ENCODE data around the gene ARR3. TPM values are rescaled to one million over a fixed set of nuclear protein-coding genes. Genes with fewer than 3 reads are reported as not detected.

ARR3 gene
- total and polyA plus RNA-seq, 2 donors (not counting 3 experiments of a cell fraction or from before 2014, with no cell fraction given): not detected

- H3K27ac ChIP-seq (ENCODE audit: insufficient read depth, low read depth, low read length): no peak overlapping the region
- TF ChIP-seq MAX (IDR thresholded peaks at IDR 0.05; ENCODE audit: insufficient read depth, insufficient read length): no peak
- TF ChIP-seq GATA2 (IDR thresholded peaks at IDR 0.05; ENCODE audit: insufficient read depth, insufficient read length, low read depth, low read length): no peak
- no peak for TF ChIP-seq POLR2A (IDR thresholded peaks at IDR 0.05; ENCODE audit: low read depth, low read length)
- H3K9me3 ChIP-seq (replicated peaks; ENCODE audit: control insufficient read depth, insufficient read depth, low read length): no peaks in the 10 kb centered on the region
- H4K20me1 ChIP-seq (replicated peaks; ENCODE audit: control insufficient read depth, extremely low read depth, insufficient read depth, low read length): no peaks in the 10 kb centered on the region
- no peak overlapping the region for H3K4me3 ChIP-seq (replicated peaks in 1 of 3; ENCODE audit: insufficient read depth in 1 of 3, low read depth in 1 of 3, low read length in 3 of 3)
- ChIA-PET POLR2A (no interaction called here), CTCF (interaction anchor here (1.6 kb wide), 1 partner anchor 160 kb away, joined by 5 read pairs; the partner anchor contains the start of gene IGBP1)
- intact Hi-C loops (cut with micrococcal nuclease): loop anchor here (10.0 kb wide), 1 partner anchor 101 kb away; no protein-coding TSS in a partner anchor
- H3K27me3 ChIP-seq (ENCODE audit: control insufficient read depth in 2 of 2, insufficient read depth in 2 of 2, low read length in 2 of 2): no peaks in the 10 kb centered on the region
- dilution Hi-C loops (cut with MboI; ENCODE audit: extremely low pct_ligation_motif_present, low sequenced_read_pairs): no loop called here
- H3K9ac ChIP-seq (replicated peaks; ENCODE audit: extremely low read depth, insufficient read depth, low read length): no peak overlapping the region
- no peaks in the 10 kb centered on the region for H3K36me3 ChIP-seq (ENCODE audit: control insufficient read depth in 2 of 2, extremely low read depth in 1 of 2, insufficient read depth in 2 of 2, low read length in 2 of 2)
- H3K9me1 ChIP-seq (replicated peaks; ENCODE audit: control insufficient read depth, extremely low read depth, insufficient read depth, low read length): no peaks in the 10 kb centered on the region
- BruUV-seq (replicated peaks): no TSS peak
- H2AFZ ChIP-seq (ENCODE audit: low read depth, low read length): no peak overlapping the region
- no peak overlapping the region for H3K4me2 ChIP-seq (ENCODE audit: insufficient read depth, low read length)
- no peak for FAIRE-seq
- peaks cover 18% of the 10 kb centered on the region for H3K4me1 ChIP-seq (ENCODE audit: control insufficient read depth, extremely low read depth, insufficient read depth, low read length)
- peaks cover 63% of the 10 kb centered on the region for H3K79me2 ChIP-seq (ENCODE audit: control insufficient read depth, insufficient read depth, low read length)
- DNase-seq (ENCODE audit: low read depth, low spot score): no peak
These were observed 25.5 kb downstream of the ARR3 start for GRCh38 chrX:70293621-70294020.

GRCh38 chrX:70301716-70302115, 33.6 kb downstream of the ARR3 start:
- no peaks in the 10 kb centered on the region for H4K20me1 ChIP-seq (replicated peaks; ENCODE audit: control insufficient read depth, extremely low read depth, insufficient read depth, low read length)
- no peaks in the 10 kb centered on the region for H3K36me3 ChIP-seq (ENCODE audit: control insufficient read depth in 2 of 2, extremely low read depth in 1 of 2, insufficient read depth in 2 of 2, low read length in 2 of 2)
- no peak for FAIRE-seq
- H3K27ac ChIP-seq (ENCODE audit: insufficient read depth, low read depth, low read length): peak overlapping the region; percentile 78
- DNase-seq (ENCODE audit: low read depth, low spot score): peak; percentile 75
- H3K4me3 ChIP-seq (replicated peaks in 1 of 3; ENCODE audit: insufficient read depth in 1 of 3, low read depth in 1 of 3, low read length in 3 of 3): no peak overlapping the region
- H3K4me2 ChIP-seq (ENCODE audit: insufficient read depth, low read length): peak overlapping the region; percentile 11
- peak overlapping the region; percentile 42 for H3K9ac ChIP-seq (replicated peaks; ENCODE audit: extremely low read depth, insufficient read depth, low read length)
- no peaks in the 10 kb centered on the region for H3K9me1 ChIP-seq (replicated peaks; ENCODE audit: control insufficient read depth, extremely low read depth, insufficient read depth, low read length)
- H3K79me2 ChIP-seq (ENCODE audit: control insufficient read depth, insufficient read depth, low read length): peaks cover 33% of the 10 kb centered on the region
- peaks cover 6% of the 10 kb centered on the region for H3K4me1 ChIP-seq (ENCODE audit: control insufficient read depth, extremely low read depth, insufficient read depth, low read length)
- H2AFZ ChIP-seq (ENCODE audit: low read depth, low read length): no peak overlapping the region
- BruUV-seq (replicated peaks): no TSS peak
- no peaks in the 10 kb centered on the region for H3K9me3 ChIP-seq (replicated peaks; ENCODE audit: control insufficient read depth, insufficient read depth, low read length)
- intact Hi-C loops (cut with micrococcal nuclease): no loop called here
- CTCF ChIA-PET: no interaction called here
- H3K27me3 ChIP-seq (ENCODE audit: control insufficient read depth in 2 of 2, insufficient read depth in 2 of 2, low read length in 2 of 2): no peaks in the 10 kb centered on the region
- POLR2A ChIA-PET: no interaction called here
- dilution Hi-C loops (cut with MboI; ENCODE audit: extremely low pct_ligation_motif_present, low sequenced_read_pairs): no loop called here
- TF ChIP-seq MAX (IDR thresholded peaks at IDR 0.05; ENCODE audit: insufficient read depth, insufficient read length): no peak
- TF ChIP-seq GATA2 (IDR thresholded peaks at IDR 0.05; ENCODE audit: insufficient read depth, insufficient read length, low read depth, low read length): no peak
- TF ChIP-seq EZH2 (IDR thresholded peaks at IDR 0.05; ENCODE audit: borderline replicate concordance, low read depth, low read length, severe bottlenecking): no peak
- TF ChIP-seq POLR2AphosphoS5 (IDR thresholded peaks at IDR 0.05; ENCODE audit: insufficient read depth, low read depth, low read length): no peak
- TF ChIP-seq POLR2A (IDR thresholded peaks at IDR 0.05; ENCODE audit: low read depth, low read length): no peak
- TF ChIP-seq MYC (IDR thresholded peaks at IDR 0.05; ENCODE audit: low read depth, low read length): no peak
- TF ChIP-seq JUN (IDR thresholded peaks at IDR 0.05; ENCODE audit: borderline replicate concordance, insufficient read depth, insufficient read length, low read depth): no peak
- TF ChIP-seq CTCF (IDR thresholded peaks at IDR 0.05; ENCODE audit: extremely low read depth in 1 of 2, insufficient read depth in 1 of 2, low read depth in 1 of 2, low read length in 2 of 2): no peak
- TF ChIP-seq FOS (IDR thresholded peaks at IDR 0.05; ENCODE audit: borderline replicate concordance, insufficient read depth, low read length): no peak
